Measurements from ENCODE around the gene LLGL1.

Gene LLGL1

GRCh38 chr17:18195246-18195645, 30.2 kb upstream of the LLGL1 start:
- Histone ChIP-seq H3F3A (ENCODE audit: insufficient read depth, low read length) (no peaks in the 10 kb centered on the region), H3K9me2 (ENCODE audit: low read depth, low read length) (no peaks in the 10 kb centered on the region), H3K27me3 (ENCODE audit: insufficient read depth, low read length) (no peaks in the 10 kb centered on the region), H3K9me3 (ENCODE audit: low read length) (no peaks in the 10 kb centered on the region), H4K20me1 (ENCODE audit: insufficient read depth, low read length) (no peaks in the 10 kb centered on the region), H2AFZ (ENCODE audit: low read length) (no peak overlapping the region), H3K4me3 (ENCODE audit: low read depth, low read length, poor library complexity, severe bottlenecking) (no peak overlapping the region), H3K79me2 (ENCODE audit: insufficient read depth, low read length) (peaks cover 24% of the 10 kb centered on the region), H3K4me2 (ENCODE audit: low read length) (no peak overlapping the region), H3K4me1 (ENCODE audit: insufficient read depth, low read length, severe bottlenecking) (peaks cover 7% of the 10 kb centered on the region), H3K36me3 (ENCODE audit: insufficient read depth, low read length) (peaks cover 77% of the 10 kb centered on the region), H3K9ac (ENCODE audit: low read length) (no peak overlapping the region), H3K27ac (ENCODE audit: low read depth, low read length, poor library complexity, severe bottlenecking) (no peak overlapping the region)
- TF ChIP-seq EZH2 (IDR thresholded peaks at IDR 0.05; ENCODE audit: borderline replicate concordance, low read length): no peak
- no peak for TF ChIP-seq CTCF (IDR thresholded peaks at IDR 0.05; ENCODE audit: low read length)

GRCh38 chr17:18197535-18198194, 27.8 kb upstream of the LLGL1 start:
- Histone ChIP-seq H4K20me1 (ENCODE audit: insufficient read depth, low read length) (no peaks in the 10 kb centered on the region), H3K9ac (ENCODE audit: low read length) (no peak overlapping the region), H3K79me2 (ENCODE audit: insufficient read depth, low read length) (0 out of 2 replicates have a peak, but pooled peaks cover 4% of the 10 kb centered on the region), H3K4me2 (ENCODE audit: low read length) (no peak overlapping the region), H3K27me3 (ENCODE audit: insufficient read depth, low read length) (no peaks in the 10 kb centered on the region), H3K9me2 (ENCODE audit: low read depth, low read length) (no peaks in the 10 kb centered on the region), H3K9me3 (ENCODE audit: low read length) (no peaks in the 10 kb centered on the region), H3K27ac (ENCODE audit: low read depth, low read length, poor library complexity, severe bottlenecking) (no peak overlapping the region), H3K4me3 (ENCODE audit: low read depth, low read length, poor library complexity, severe bottlenecking) (no peak overlapping the region), H3K4me1 (ENCODE audit: insufficient read depth, low read length, severe bottlenecking) (no peaks in the 10 kb centered on the region), H3F3A (ENCODE audit: insufficient read depth, low read length) (no peaks in the 10 kb centered on the region), H2AFZ (ENCODE audit: low read length) (no peak overlapping the region), H3K36me3 (ENCODE audit: insufficient read depth, low read length) (peaks cover 69% of the 10 kb centered on the region)
- TF ChIP-seq EZH2 (IDR thresholded peaks at IDR 0.05; ENCODE audit: borderline replicate concordance, low read length): no peak
- TF ChIP-seq CTCF (IDR thresholded peaks at IDR 0.05; ENCODE audit: low read length): no peak

- H3K9me2 ChIP-seq (ENCODE audit: low read depth, low read length): no peaks in the 10 kb centered on the region
- 0 out of 2 replicates have a peak, but pooled peaks cover 3% of the 10 kb centered on the region for H3K79me2 ChIP-seq (ENCODE audit: insufficient read depth, low read length)
- H3K4me3 ChIP-seq (ENCODE audit: low read depth, low read length, poor library complexity, severe bottlenecking): no peak overlapping the region
- H3K9me3 ChIP-seq (ENCODE audit: low read length): no peaks in the 10 kb centered on the region
- H3F3A ChIP-seq (ENCODE audit: insufficient read depth, low read length): no peaks in the 10 kb centered on the region
- no peaks in the 10 kb centered on the region for H3K4me1 ChIP-seq (ENCODE audit: insufficient read depth, low read length, severe bottlenecking)
- H3K27ac ChIP-seq (ENCODE audit: low read depth, low read length, poor library complexity, severe bottlenecking): no peak overlapping the region
- H3K4me2 ChIP-seq (ENCODE audit: low read length): no peak overlapping the region
- no peak for TF ChIP-seq EZH2 (IDR thresholded peaks at IDR 0.05; ENCODE audit: borderline replicate concordance, low read length)
- no peak for TF ChIP-seq CTCF (IDR thresholded peaks at IDR 0.05; ENCODE audit: low read length)
- H3K36me3 ChIP-seq (ENCODE audit: insufficient read depth, low read length): peaks cover 71% of the 10 kb centered on the region
- H3K9ac ChIP-seq (ENCODE audit: low read length): no peak overlapping the region
- no peaks in the 10 kb centered on the region for H3K27me3 ChIP-seq (ENCODE audit: insufficient read depth, low read length)
- H4K20me1 ChIP-seq (ENCODE audit: insufficient read depth, low read length): no peaks in the 10 kb centered on the region
- H2AFZ ChIP-seq (ENCODE audit: low read length): no peak overlapping the region
Measured at GRCh38 chr17:18198530-18198929, 26.9 kb upstream of the LLGL1 start.
